NOMO-1 (cell line): ENCODE data around the gene KAZN.
A peak's percentile ranks its signal among the peaks of the same experiment; 100 is the strongest.

ENCODE experiments used
- DNase-seq, 2 experiments: peaks; one replicate each; lab custom pipeline; 2025; ENCODE audit not compliant: unreplicated experiment in 2 of 2; lab: John Stamatoyannopoulos, UW

Gene KAZN

DNA sequence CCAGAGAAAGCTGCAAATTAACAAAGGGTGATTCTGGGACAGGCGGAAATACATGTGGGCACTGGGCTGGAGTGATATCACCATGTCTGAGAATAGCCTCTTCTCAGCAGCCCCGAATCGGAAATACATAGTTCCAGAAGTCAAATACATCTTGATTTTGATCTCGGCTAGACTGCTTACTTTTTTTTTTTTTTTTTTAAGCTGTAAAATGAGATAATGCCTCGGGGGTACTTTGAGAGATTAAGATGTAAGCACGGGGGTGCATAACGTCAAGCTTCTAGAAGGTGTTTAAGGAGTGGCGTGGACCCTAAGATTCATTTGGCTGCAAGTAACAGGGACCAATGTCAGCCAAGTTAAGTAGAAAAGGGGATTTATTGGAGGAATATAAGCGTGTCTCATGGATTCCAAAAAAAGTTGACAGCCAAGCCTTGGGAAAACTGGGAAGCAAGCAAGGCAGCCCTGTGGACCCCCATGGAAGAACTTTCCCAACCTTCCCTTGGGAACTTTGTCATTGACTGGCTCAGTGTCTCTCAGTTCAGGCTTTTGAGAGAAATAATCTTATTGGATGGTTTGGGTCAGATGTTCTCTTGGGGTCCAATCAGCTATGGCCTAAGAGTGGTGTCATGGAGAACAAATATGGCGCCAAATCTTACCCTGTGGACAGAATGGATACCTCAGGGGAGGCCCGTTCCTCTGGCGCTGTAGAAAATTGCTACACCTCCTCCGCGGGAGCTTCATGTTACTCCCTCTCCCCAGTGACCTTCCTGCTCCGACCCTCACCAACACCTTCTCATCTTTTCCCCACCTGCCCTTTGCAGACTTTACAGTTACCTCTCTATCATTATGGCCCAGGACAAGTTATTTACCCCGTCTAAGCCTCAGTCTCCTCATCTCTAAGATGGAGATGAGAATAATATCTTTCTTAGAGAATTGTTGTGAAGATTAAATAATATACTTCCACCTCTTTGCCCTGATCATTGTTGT lies 186.6 kb downstream of the KAZN start:
- DNase-seq = no peak

DNA sequence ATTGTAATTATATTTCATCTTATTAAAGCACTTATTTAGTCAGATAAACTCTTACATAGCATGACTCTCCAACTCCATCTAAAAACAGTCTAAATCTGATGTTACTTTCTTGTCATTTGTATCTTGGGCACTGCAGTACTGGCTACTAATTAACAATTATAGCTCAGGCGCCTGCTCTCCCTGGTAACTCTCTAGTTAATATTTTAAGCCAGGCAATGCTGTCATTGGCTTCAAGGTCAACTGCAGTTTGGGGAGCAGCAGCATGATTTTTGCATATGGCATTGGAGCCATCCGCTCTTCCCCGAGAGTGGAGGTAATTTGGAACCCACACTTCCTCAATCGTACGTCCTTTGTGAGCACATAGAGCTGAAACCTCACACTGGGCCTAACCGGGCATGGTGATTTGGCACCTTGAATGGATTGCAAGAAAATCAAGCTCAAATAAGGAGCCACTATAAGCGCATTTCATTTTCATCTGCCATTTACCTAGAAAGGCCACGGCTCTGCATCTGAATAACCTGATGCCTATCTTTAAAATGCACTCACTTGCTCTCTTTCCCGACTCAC lies 187.7 kb downstream of the KAZN start:
- no peak for DNase-seq

DNA sequence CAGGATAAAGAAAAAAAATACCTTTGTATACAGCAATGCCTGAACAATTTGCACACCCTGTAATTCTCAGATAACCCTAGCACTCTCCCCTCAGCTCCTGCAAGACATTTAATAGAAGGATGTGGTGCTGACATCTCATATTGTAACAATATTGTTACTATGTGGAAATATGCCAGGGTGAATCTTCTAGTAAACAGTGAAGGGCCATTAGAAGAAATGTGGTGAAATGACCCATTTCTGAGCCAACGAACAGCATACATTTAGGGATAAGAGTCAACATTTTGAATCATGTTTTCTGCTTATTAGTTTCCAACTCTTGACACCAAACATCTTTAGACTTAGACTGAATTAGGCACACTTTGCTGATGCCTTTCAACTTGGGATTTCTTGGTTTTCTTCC lies 188.2 kb downstream of the KAZN start:
- no peak for DNase-seq

- no peak for DNase-seq
These were observed 189.1 kb downstream of the KAZN start for GRCh38 chr1:14787604-14788003.

DNA sequence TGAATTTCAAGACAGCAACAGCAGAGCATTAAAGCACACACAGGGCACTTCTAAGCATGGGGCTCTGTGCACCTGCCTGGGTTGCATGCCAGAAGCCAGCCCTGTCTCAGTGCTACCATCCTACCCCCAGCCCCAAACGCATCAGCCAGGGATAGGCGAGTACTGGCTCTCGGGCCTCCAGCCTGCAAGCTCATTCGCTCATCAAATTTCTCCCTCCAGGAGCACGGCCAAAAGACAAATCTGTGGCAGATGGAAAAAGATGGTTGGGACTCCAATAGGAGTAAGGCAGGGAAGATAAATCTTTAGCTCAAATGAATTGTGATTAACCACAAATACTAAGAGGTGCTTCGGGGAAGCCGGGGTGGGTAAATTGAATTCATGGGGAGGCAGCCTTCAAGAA lies 189.6 kb downstream of the KAZN start:
- DNase-seq = no peak

DNA sequence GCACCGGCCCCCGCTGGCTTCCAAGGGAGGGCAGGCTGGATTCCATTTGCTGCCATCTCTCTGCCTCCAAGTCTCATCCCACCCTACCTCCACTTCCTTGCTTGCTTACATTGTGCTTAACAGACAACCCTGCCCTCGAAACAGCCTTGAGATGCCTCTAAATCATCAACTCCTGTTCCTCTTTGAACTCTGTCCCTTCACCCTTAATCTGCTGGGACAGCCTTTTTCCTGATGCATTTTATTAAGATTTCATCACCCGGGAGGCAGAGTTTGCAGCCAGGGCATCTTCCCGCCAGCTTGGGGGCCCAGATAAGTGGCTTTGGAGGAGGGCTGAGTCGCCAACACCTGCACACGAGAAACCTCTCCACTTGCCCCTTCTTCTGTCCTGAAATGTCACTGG lies 192.5 kb downstream of the KAZN start:
- no peak for DNase-seq

DNA sequence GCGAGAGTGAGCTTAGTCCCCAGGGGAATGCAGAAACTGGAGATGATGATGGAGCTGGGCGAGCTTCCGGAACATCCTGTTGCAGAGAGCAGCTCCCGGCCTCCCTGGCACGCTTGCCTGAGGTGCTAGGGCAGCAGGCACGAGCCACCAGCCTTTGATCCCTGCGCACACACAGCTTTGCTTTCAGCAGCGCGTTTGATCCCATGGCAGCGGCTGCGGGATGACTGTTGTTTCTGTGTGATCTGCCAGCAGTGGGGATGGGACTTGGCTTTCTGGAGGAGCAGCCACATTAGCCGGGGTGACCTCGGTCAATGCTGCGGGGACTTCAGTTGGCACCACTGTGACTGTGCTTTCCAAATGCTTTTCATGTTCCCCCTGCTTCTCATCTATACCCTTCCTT lies 193.2 kb downstream of the KAZN start:
- DNase-seq = no peak

DNA sequence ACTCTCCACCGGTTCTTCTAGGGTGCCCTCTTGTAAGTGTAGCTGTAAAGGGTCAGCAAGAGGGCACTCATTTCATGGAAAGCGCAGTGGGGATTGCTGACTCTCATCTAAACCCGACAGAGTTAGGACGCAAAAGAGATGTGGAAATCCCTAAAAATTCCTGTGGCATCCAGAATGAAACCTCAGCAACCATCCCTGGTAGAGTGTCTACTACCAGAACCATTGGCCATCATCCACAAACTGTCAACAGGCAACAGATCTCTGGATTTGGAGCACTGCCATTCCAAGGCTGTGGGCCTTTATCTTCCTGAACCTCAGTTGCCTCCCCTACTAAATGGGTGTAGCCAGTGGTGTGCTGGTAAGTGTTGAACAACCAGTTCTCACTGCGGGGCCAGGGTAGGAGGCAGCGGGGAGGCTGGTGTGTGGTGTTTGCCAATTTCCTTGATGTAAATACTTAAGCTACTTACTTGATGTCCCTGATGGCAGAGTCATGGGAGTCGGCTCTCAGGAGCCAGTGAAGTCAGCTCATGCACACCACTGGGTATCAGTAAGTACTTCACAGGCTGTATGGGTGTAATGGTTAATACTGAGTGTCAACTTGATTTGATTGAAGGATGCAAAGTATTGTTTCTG lies 195.8 kb downstream of the KAZN start:
- DNase-seq = no peak

DNA sequence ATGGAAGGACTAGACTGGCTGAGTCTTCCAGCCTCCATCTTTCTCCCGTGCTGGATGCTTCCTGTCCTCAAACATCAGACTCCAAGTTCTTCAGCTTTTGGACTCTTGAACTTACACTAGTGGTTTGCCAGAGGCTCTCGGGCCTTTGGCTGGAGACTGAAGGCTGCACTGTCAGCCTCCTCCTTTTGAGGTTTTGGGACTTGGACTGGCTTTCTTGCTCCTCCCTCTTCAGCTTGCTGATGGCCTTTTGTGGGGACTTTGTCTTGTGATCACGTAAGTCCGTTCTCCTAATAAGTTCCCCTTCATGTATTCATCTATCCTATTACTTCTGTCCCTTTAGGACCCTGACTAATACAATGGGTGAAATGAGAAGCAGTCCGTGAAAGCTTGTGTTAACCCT lies 196.4 kb downstream of the KAZN start:
- DNase-seq = no peak

- DNase-seq = no peak
These were observed 197.1 kb downstream of the KAZN start for GRCh38 chr1:14795589-14795988.

DNA sequence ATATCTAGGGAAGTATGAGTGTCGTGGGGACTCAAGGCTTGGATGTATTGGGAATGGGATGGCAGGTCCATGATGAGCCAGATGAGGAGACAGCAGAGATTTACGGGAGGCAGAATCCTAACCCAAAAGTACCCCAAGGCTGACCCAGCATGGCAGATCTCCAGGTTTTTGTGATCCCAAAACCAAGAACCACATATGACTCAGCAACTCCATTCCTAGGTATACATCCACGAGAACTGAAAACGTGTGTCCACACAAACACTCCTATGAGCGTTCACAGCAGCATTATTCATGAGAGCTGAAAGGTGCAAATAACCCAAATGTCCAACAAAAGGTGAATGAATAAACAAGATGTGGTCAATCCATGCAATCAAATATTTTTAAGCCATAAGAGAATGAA lies 201.5 kb downstream of the KAZN start:
- no peak for DNase-seq

GRCh38 chr1:14800500-14801076 lies 202.1 kb downstream of the KAZN start:
- no peak for DNase-seq

DNA sequence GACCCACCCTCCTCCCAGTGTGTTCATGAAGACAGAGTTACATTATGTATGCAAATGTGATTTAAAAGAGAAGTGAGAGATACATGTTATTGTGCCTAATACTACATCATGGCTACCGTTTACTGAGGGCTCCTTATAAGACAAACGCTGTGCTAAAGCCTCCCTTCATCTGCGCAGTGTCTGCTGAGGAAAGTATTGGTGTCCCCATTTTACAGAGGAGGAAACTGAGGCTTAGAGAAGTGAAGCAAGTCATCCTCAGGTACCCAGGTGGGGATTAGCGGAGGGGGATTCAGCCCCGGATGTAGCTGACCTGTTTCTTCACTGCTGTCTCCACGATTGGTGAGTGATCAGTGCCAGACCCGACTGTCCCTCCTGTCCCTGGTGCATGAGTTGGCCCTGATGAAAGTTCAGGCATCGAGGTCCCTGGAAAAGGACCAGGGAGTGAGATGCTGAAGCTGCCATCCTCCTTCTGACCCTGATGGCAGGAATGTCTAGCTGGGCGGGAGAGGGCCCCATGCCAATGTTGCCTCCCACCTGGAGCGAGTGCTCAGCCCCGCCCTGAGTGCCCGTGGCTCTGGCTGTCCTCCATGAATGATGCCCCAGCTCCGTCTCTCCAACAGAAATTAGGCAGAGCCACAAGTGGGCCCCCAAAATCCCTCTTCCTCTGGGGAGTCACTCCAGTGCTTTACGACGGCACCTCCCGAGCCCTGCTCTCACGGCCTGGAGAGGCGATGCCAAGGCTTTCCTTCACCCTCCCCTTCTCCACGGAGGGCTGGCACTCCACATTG lies 204.7 kb downstream of the KAZN start:
- DNase-seq = no peak

DNA sequence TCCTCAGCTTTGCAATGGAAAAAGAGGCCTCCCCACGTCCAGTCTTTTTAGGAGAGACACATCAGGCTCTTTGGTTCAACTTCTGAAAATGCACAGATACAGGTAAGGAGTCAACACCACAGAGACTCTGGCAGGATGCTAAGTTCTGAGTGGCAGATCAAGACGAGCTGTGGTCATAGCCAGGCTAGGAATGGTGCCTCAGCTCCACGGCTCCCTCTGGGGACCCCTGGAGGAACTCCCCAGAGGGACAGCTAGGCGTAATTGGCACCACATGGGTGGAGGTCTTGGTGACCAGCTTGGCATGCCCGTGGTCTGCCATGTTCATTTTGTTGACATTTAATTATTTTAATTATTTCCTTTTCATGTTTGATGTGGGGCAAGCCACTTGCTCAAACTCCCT lies 206.1 kb downstream of the KAZN start:
- DNase-seq = no peak

GRCh38 chr1:14806772-14807171 lies 208.3 kb downstream of the KAZN start:
- DNase-seq = no peak

GRCh38 chr1:14808768-14809167 lies 210.3 kb downstream of the KAZN start:
- no peak for DNase-seq

GRCh38 chr1:14809191-14809981 lies 210.9 kb downstream of the KAZN start:
- DNase-seq = no peak

DNA sequence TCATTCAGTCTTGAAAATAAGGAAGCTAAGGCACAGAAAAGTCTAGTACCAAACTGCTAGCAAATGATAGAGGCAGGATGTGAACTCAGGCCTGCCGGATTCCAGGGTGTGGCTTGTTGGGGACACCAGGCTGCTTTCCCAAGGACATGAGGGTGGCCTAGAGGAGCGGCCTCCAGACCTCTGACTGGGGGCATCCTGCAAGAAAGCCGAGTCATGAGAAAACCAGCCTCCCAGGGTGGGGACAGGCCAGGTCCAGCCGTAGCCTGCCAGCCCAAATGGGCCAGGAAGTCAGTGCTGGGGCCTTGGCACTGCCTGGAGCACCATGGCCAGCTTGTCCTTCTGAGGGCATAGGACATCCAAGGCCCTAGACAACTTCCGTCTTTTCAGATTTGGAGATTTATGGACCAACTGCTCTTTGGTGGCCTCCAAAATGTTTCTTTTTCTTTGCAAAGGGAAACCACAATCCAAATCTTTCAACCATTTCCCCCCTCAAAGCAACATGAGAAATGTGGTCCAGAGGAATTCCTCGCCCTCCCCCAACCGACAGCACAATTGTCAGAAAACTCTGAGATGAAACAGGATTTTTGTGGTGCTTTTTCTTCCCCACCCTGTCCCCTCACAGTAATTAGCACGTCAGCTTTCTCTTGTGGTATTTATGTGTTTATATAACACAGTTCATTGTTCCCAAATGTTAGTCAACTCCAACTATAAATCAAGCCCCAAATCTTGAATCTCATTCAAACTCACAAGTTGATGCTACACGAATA lies 212.3 kb downstream of the KAZN start:
- peak; percentile 41 to 61 for DNase-seq

- DNase-seq = no peak
These were observed 213.1 kb downstream of the KAZN start for GRCh38 chr1:14811573-14811972.
